Gastrocnemius medialis (tissue), 4 donors: ENCODE data around the gene PTPRR. TPM values are rescaled to one million over a fixed set of nuclear protein-coding genes. Genes with fewer than 3 reads are reported as not detected.

Experiments used
- ATAC-seq, 2 donors: fragments of 150-250 bp; one replicate each; pipeline ENCODE4 v1.9.1; 2016
- DNase-seq, 2 donors: peaks; one replicate each; pipeline ENCODE4 v3.0.0-alpha.2; 2019
- H3K27ac ChIP-seq, 4 donors: fragments of 200-600 bp; sonication (generic); 1 replicate in 1 of 4; 2 replicates in 3 of 4; pipeline ENCODE4 v1.5.1; 2016 to 2018; ENCODE audit warnings: mild to moderate bottlenecking in 2 of 4, moderate library complexity in 1 of 4
- H3K27me3 ChIP-seq, 3 donors: fragments of 200-600 bp; sonication (generic) in 2 of 3; 1 replicate in 1 of 3; 2 replicates in 2 of 3; pipeline versions ENCODE4 v1.5.1 to v1.6.0; 2016 to 2019; ENCODE audit warnings: mild to moderate bottlenecking in 1 of 3, moderate library complexity in 1 of 3
- H3K36me3 ChIP-seq, 2 donors: fragments of 200-600 bp; sonication (generic) in 1 of 2; one replicate each; pipeline ENCODE4 v1.5.1; 2017 to 2018
- H3K4me1 ChIP-seq, 2 donors: fragments of 200-600 bp; sonication (generic) in 1 of 2; one replicate each; pipeline ENCODE4 v1.5.1; 2016 to 2017; ENCODE audit warnings: mild to moderate bottlenecking in 2 of 2
- H3K4me3 ChIP-seq, 4 donors: fragments of 200-600 bp; sonication (generic) in 3 of 4; 1 replicate in 1 of 4; 2 replicates in 3 of 4; pipeline ENCODE4 v1.5.1; 2016 to 2019; ENCODE audit warnings: mild to moderate bottlenecking in 2 of 4
- H3K9me3 ChIP-seq, 3 donors: fragments of 200-600 bp; sonication (generic) in 2 of 3; 1 replicate in 1 of 3; 2 replicates in 2 of 3; pipeline ENCODE4 v1.5.1; 2016 to 2019
- CTCF ChIP-seq, 5 experiments: fragments of 450-650 bp in 3 of 5; fragments of 200-600 bp in 2 of 5; sonication (generic) in 2 of 5; IDR thresholded peaks in 4 of 5; conservative IDR thresholded peaks in 1 of 5; 1 replicate in 4 of 5; 2 replicates in 1 of 5; pipeline ENCODE4 v1.5.1; 2016 to 2019; ENCODE audit warnings: antibody characterized with exemption in 5 of 5, mild to moderate bottlenecking in 3 of 5, moderate library complexity in 3 of 5
- POLR2A ChIP-seq, 2 donors: fragments of 450-650 bp; IDR thresholded peaks; one replicate each; pipeline ENCODE4 v1.6.1; 2017; ENCODE audit warnings: antibody characterized with exemption in 2 of 2, mild to moderate bottlenecking in 2 of 2, moderate library complexity in 2 of 2
- in situ Hi-C, 4 donors: fragments of 200-750 bp; cut with MboI; loops; one replicate each; pipeline versions ENCODE4 v1.15.0 to v1.8.0; 2017; ENCODE audit warnings: low sequenced_read_pairs in 4 of 4
- intact Hi-C: fragments of 100-400 bp; cut with DNase I; formaldehyde crosslinking; loops from one replicate; pipeline ENCODE4 v1.15.1; 2023; ENCODE audit warnings: low total_unique reads
- total RNA-seq, 4 donors: library from RNA; depleted of rRNA; stranded (reverse); fragments of >200 nt; gene quantifications; one replicate each; pipeline versions ENCODE4 v1.1.0 to v1.2.3, GENCODE V29; 2016

The PTPRR gene
- total RNA-seq, 4 donors from 2014 or later: 0.18 to 0.20 TPM; not detected in 2

- ATAC-seq (no peak), DNase-seq (no peak)
- no peaks in the 10 kb centered on the region for H3K36me3 ChIP-seq
- intact Hi-C loops: no loop called here
- in situ Hi-C loops: no loop called here
- H3K27ac ChIP-seq: no peak overlapping the region
- H3K9me3 ChIP-seq: no peaks in the 10 kb centered on the region
- H3K4me3 ChIP-seq: no peak overlapping the region
- no peaks in the 10 kb centered on the region for H3K27me3 ChIP-seq
- H3K4me1 ChIP-seq: no peaks in the 10 kb centered on the region
- TF ChIP-seq CTCF (IDR thresholded peaks at IDR 0.05 in 4 of 5, conservative IDR thresholded peaks at IDR 0.05 in 1 of 5) (no peak), POLR2A (IDR thresholded peaks at IDR 0.05) (no peak)
These were observed 141.3 kb downstream of the PTPRR start for GRCh38 chr12:70779250-70779649.

- no peak for DNase-seq
- no peaks in the 10 kb centered on the region for H3K27me3 ChIP-seq
- H3K9me3 ChIP-seq: no peaks in the 10 kb centered on the region
- in situ Hi-C loops (no loop called here), intact Hi-C loops (no loop called here)
- no peak for ATAC-seq
- H3K27ac ChIP-seq: no peak overlapping the region
- no peak overlapping the region for H3K4me3 ChIP-seq
- no peaks in the 10 kb centered on the region for H3K4me1 ChIP-seq
- no peaks in the 10 kb centered on the region for H3K36me3 ChIP-seq
- no peak for TF ChIP-seq CTCF (IDR thresholded peaks at IDR 0.05 in 4 of 5, conservative IDR thresholded peaks at IDR 0.05 in 1 of 5)
- no peak for TF ChIP-seq POLR2A (IDR thresholded peaks at IDR 0.05)
These were observed 146.5 kb downstream of the PTPRR start for GRCh38 chr12:70774055-70774454.

GRCh38 chr12:70772836-70773235 lies 147.7 kb downstream of the PTPRR start:
- Histone ChIP-seq H3K27me3 (no peaks in the 10 kb centered on the region), H3K36me3 (no peaks in the 10 kb centered on the region), H3K4me1 (no peaks in the 10 kb centered on the region), H3K27ac (no peak overlapping the region), H3K4me3 (no peak overlapping the region), H3K9me3 (no peaks in the 10 kb centered on the region)
- in situ Hi-C loops: no loop called here
- ATAC-seq (no peak), DNase-seq (no peak)
- intact Hi-C loops: no loop called here
- TF ChIP-seq POLR2A (IDR thresholded peaks at IDR 0.05): no peak
- TF ChIP-seq CTCF (IDR thresholded peaks at IDR 0.05 in 4 of 5, conservative IDR thresholded peaks at IDR 0.05 in 1 of 5): no peak

- Histone ChIP-seq H3K9me3 (no peaks in the 10 kb centered on the region), H3K27ac (no peak overlapping the region), H3K27me3 (no peaks in the 10 kb centered on the region), H3K4me1 (no peaks in the 10 kb centered on the region), H3K4me3 (no peak overlapping the region), H3K36me3 (no peaks in the 10 kb centered on the region)
- TF ChIP-seq CTCF (IDR thresholded peaks at IDR 0.05 in 4 of 5, conservative IDR thresholded peaks at IDR 0.05 in 1 of 5) (no peak), POLR2A (IDR thresholded peaks at IDR 0.05) (no peak)
- in situ Hi-C loops: no loop called here
- ATAC-seq: no peak
- intact Hi-C loops: no loop called here
- DNase-seq: no peak
These were observed 149.0 kb downstream of the PTPRR start for GRCh38 chr12:70771581-70771980.

- in situ Hi-C loops (no loop called here), intact Hi-C loops (no loop called here)
- no peak overlapping the region for H3K27ac ChIP-seq
- H3K36me3 ChIP-seq: no peaks in the 10 kb centered on the region
- TF ChIP-seq POLR2A (IDR thresholded peaks at IDR 0.05) (no peak), CTCF (IDR thresholded peaks at IDR 0.05 in 4 of 5, conservative IDR thresholded peaks at IDR 0.05 in 1 of 5) (no peak)
- DNase-seq: no peak
- no peaks in the 10 kb centered on the region for H3K9me3 ChIP-seq
- H3K4me1 ChIP-seq: no peaks in the 10 kb centered on the region
- no peak for ATAC-seq
- H3K4me3 ChIP-seq: no peak overlapping the region
- no peaks in the 10 kb centered on the region for H3K27me3 ChIP-seq
These were observed 156.9 kb downstream of the PTPRR start for GRCh38 chr12:70763666-70764065.
